Stimulated activated naive CD8-positive, alpha-beta T cell treated with anti-CD3 and anti-CD28 coated beads, Interleukin-15, Interleukin-2, amounts not matched to agents 100 ng/mL and 50 ng/mL, for 24 hours (primary cell): ENCODE results near the gene SLC35D1.
A peak's percentile ranks its signal among the peaks of the same experiment; 100 is the strongest.
"Not testable (repeated sequence)": the region's sequence is repeated elsewhere in the genome, so short reads cannot be mapped to it uniquely, and the experiment has no call there.

Experiments used
- H3K27ac Mint-ChIP-seq: one replicate; pipeline ENCODE4 v1.8.0; 2021; ENCODE audit warnings: mild to moderate bottlenecking, mixed read lengths
- H3K27me3 Mint-ChIP-seq: one replicate; pipeline ENCODE4 v1.8.0; 2021; ENCODE audit warnings: mixed read lengths
- H3K36me3 Mint-ChIP-seq: one replicate; pipeline ENCODE4 v1.8.0; 2021; ENCODE audit warnings: low read depth, mixed read lengths
- H3K4me1 Mint-ChIP-seq: one replicate; pipeline ENCODE4 v1.8.0; 2021; ENCODE audit warnings: low read depth, mixed read lengths
- H3K4me3 Mint-ChIP-seq: one replicate; pipeline ENCODE4 v1.8.0; 2021; ENCODE audit warnings: mild to moderate bottlenecking, mixed read lengths
- H3K9me3 Mint-ChIP-seq: one replicate; pipeline ENCODE4 v1.8.0; 2021; ENCODE audit warnings: mixed read lengths

Gene SLC35D1

DNA sequence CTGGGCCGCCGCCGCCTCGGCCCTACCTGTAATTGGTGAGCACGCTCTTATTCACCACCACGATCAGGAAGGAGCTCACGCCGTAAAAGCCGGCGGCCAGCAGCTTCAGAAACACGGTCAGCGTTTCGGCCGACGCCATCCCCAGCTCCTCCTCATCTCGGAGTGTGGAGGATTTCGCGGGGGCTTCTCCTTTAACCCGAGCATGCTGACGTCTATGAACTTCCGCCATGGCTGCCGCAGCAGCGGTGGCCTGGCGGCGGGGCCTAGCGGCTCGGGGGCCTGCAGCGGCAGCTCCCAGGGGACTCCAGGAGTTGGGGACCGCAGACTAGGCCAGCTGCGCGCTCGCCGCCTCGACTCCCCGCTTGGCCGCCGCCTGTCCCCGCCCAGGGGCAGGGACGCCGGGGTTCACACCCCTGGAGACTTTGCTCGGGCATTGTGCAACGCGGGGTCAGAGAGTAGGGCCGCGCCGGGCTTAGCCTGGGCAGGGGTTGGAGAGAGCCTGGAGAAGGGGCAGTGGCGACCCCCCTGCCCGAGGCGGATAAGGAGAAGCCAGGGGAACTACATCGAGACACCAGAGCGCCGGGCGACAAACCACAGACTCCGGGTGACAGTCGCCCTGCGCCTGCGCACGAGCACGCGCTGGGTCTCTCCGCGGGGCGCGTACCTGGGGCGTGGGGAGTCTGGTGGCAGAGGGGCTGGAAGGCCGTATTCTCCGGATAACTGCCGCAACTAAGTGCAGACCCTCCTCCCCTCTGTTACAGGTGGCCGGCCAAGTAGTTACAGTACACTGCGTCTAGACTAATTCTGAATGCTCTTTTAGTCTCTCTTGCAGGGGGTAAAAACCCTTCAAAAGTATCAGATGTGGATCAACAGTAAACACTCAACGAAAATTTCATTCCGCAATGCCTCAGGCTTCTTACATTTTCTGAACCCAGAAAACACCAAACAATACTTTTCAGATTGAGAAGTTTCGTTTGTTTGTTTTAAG lies at the start of gene SLC35D1:
SLC35D1 (minus strand) TSS at position 364 of the 988 bp plus-strand sequence; CDS start at position 229, 135 bp downstream.
- peak within 1 kb of the TSS; percentile 89 for H3K27ac Mint-ChIP-seq
- peaks cover 19% of the 10 kb centered on the region for H3K36me3 Mint-ChIP-seq
- H3K27me3 Mint-ChIP-seq: no peaks in the 10 kb centered on the region
- H3K9me3 Mint-ChIP-seq: no peaks in the 10 kb centered on the region
- H3K4me3 Mint-ChIP-seq: peak within 1 kb of the TSS; percentile 87
- peaks cover 32% of the 10 kb centered on the region for H3K4me1 Mint-ChIP-seq

GRCh38 chr1:67103548-67103947 lies 49.6 kb upstream of the SLC35D1 start:
- Mint-ChIP-seq H3K36me3 (no peaks in the 10 kb centered on the region), H3K4me3 (no peak overlapping the region), H3K9me3 (no peaks in the 10 kb centered on the region), H3K4me1 (no peaks in the 10 kb centered on the region), H3K27me3 (no peaks in the 10 kb centered on the region), H3K27ac (no peak overlapping the region)

DNA sequence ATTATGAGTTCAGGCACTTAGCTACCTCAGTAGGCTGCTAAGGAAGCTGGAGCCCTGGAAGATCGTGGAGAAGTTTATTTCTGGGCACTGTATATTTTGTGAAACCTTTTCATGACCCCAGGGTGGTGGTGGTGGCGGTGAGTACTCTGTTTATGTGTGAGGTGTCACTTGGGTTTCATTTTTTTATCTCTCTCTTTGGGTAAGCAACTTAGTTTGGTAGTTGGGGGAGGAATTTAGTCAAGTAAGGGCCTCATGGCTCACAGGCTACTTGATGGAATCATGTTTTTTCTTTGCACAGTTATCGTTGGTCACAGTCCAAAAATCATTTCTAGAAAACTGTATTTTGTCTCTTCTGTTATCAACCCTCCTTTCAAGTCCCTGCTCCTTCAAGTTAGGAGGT lies 46.9 kb upstream of the SLC35D1 start:
- H3K9me3 Mint-ChIP-seq: no peaks in the 10 kb centered on the region
- H3K27ac Mint-ChIP-seq: no peak overlapping the region
- no peaks in the 10 kb centered on the region for H3K36me3 Mint-ChIP-seq
- no peak overlapping the region for H3K4me3 Mint-ChIP-seq
- H3K4me1 Mint-ChIP-seq: no peaks in the 10 kb centered on the region
- H3K27me3 Mint-ChIP-seq: no peaks in the 10 kb centered on the region

DNA sequence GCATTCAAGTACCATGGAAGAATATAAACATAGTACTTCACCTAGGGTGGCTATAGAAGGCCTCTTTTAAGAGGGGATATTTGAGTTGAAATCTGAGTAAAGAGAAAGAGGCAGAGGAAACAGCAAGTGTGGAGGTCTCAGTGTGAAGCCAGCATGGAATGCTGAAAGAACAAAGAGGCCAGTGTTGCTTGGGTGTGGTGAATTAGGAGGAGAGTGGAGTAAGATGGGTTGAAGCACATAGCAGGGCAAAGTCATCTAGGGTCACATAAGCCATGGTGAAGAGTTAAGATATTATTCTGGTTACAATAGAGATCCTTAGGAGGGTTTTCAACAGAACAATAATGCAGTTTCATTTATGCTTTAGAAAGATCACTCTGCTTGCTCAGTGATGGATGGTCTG lies 43.4 kb upstream of the SLC35D1 start:
- Mint-ChIP-seq H3K27me3 (peaks cover 4% of the 10 kb centered on the region), H3K9me3 (no peaks in the 10 kb centered on the region), H3K36me3 (no peaks in the 10 kb centered on the region), H3K4me3 (no peak overlapping the region), H3K27ac (no peak overlapping the region), H3K4me1 (no peaks in the 10 kb centered on the region)

GRCh38 chr1:67094191-67094590 lies 40.2 kb upstream of the SLC35D1 start:
- no peak overlapping the region for H3K4me3 Mint-ChIP-seq
- H3K9me3 Mint-ChIP-seq: no peaks in the 10 kb centered on the region
- H3K36me3 Mint-ChIP-seq: no peaks in the 10 kb centered on the region
- peaks cover 4% of the 10 kb centered on the region for H3K27me3 Mint-ChIP-seq
- no peak overlapping the region for H3K27ac Mint-ChIP-seq
- H3K4me1 Mint-ChIP-seq: no peaks in the 10 kb centered on the region

GRCh38 chr1:67089685-67090208 lies 35.8 kb upstream of the SLC35D1 start:
- H3K4me1 Mint-ChIP-seq: no peaks in the 10 kb centered on the region
- no peaks in the 10 kb centered on the region for H3K36me3 Mint-ChIP-seq
- H3K9me3 Mint-ChIP-seq: no peaks in the 10 kb centered on the region
- no peak overlapping the region for H3K27ac Mint-ChIP-seq
- peaks cover 4% of the 10 kb centered on the region for H3K27me3 Mint-ChIP-seq
- no peak overlapping the region for H3K4me3 Mint-ChIP-seq

DNA sequence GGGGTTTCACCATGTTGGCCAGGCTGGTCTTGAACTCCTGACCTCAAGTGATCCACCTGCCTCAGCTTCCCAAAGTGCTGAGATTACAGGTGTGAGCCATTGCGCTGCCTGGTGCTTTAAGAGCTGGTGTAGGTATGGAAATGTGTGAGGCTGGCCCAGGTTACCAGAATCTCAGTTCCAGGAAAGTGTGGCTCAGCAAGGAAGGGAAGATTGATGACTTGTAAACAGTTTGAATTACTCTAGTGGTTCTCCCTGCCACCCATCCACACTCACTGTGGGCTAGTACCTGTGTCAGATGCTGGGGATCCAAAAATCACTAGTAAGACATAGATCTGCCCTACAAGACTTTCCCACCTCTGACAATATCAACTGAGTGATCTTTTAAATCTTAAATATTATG lies 34.5 kb upstream of the SLC35D1 start:
- no peak overlapping the region for H3K27ac Mint-ChIP-seq
- no peaks in the 10 kb centered on the region for H3K36me3 Mint-ChIP-seq
- H3K27me3 Mint-ChIP-seq: peaks cover 4% of the 10 kb centered on the region
- no peaks in the 10 kb centered on the region for H3K4me1 Mint-ChIP-seq
- no peak overlapping the region for H3K4me3 Mint-ChIP-seq
- no peaks in the 10 kb centered on the region for H3K9me3 Mint-ChIP-seq

- Mint-ChIP-seq H3K27me3 (no peaks in the 10 kb centered on the region), H3K4me1 (no peaks in the 10 kb centered on the region), H3K9me3 (no peaks in the 10 kb centered on the region), H3K4me3 (no peak overlapping the region), H3K27ac (no peak overlapping the region), H3K36me3 (no peaks in the 10 kb centered on the region)
Measured at GRCh38 chr1:67085326-67085725, 31.4 kb upstream of the SLC35D1 start.

- Mint-ChIP-seq H3K4me1 (no peaks in the 10 kb centered on the region), H3K27me3 (no peaks in the 10 kb centered on the region), H3K4me3 (no peak overlapping the region), H3K27ac (no peak overlapping the region), H3K36me3 (no peaks in the 10 kb centered on the region), H3K9me3 (no peaks in the 10 kb centered on the region)
Measured at GRCh38 chr1:67084765-67085318, 30.9 kb upstream of the SLC35D1 start.

- no peaks in the 10 kb centered on the region for H3K36me3 Mint-ChIP-seq
- H3K4me3 Mint-ChIP-seq: no peak overlapping the region
- no peaks in the 10 kb centered on the region for H3K27me3 Mint-ChIP-seq
- H3K27ac Mint-ChIP-seq: no peak overlapping the region
- no peaks in the 10 kb centered on the region for H3K4me1 Mint-ChIP-seq
- no peaks in the 10 kb centered on the region for H3K9me3 Mint-ChIP-seq
Measured at GRCh38 chr1:67078291-67078690, 24.3 kb upstream of the SLC35D1 start.

- Mint-ChIP-seq H3K27me3 (peaks cover 3% of the 10 kb centered on the region), H3K4me1 (no peaks in the 10 kb centered on the region), H3K4me3 (no peak overlapping the region), H3K27ac (no peak overlapping the region), H3K9me3 (peaks cover 3% of the 10 kb centered on the region), H3K36me3 (peaks cover 3% of the 10 kb centered on the region)
Measured at GRCh38 chr1:67077593-67077992, 23.6 kb upstream of the SLC35D1 start.

DNA sequence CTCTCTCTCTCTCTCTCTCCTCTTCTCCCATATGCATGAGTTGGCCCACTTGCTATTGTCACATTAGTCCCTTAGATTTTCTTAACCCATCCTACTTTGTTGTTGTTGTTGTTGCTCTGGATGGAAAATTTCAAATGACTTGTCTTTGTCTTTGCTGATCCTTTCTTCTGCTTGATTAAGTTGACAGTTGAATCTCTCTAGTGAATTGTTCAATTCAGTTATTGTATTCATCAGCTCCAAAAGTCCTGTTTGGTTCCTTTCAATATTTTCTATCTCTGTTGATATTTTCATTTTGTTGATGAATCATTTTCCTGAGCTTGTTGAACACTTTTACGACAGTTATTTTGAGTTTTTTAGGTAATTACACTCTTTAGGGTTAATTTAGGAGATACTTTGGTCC lies 18.8 kb upstream of the SLC35D1 start:
- Mint-ChIP-seq H3K4me3 (no peak overlapping the region), H3K36me3 (peaks cover 8% of the 10 kb centered on the region), H3K27me3 (peaks cover 4% of the 10 kb centered on the region), H3K4me1 (no peaks in the 10 kb centered on the region), H3K27ac (no peak overlapping the region), H3K9me3 (peaks cover 16% of the 10 kb centered on the region)

GRCh38 chr1:67067655-67068054 lies 13.7 kb upstream of the SLC35D1 start:
- H3K4me1 Mint-ChIP-seq, H3K4me3 Mint-ChIP-seq, H3K27me3 Mint-ChIP-seq, H3K36me3 Mint-ChIP-seq, H3K27ac Mint-ChIP-seq: not testable (repeated sequence)
- H3K9me3 Mint-ChIP-seq: peaks cover 24% of the 10 kb centered on the region

DNA sequence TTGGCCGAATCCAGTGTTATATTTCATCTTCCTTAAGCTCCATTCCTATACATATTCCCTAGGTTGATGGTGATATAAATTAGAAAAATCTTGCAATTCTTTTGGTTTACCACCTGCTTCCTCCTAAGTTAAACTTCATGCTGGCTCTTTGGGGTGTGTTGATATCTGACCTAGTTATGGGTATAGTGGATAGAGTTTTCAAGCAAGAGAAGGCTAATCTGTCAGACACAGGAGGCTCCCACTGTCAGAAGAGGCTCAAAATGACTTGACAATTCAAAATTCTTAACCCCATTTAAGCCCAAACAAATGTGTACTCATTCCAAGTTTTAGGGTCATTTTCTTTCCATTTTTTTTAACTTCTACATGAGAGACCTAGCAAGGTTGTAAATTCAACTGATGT lies 8.5 kb upstream of the SLC35D1 start:
- H3K36me3 Mint-ChIP-seq: no peaks in the 10 kb centered on the region

GRCh38 chr1:67061266-67061665 lies 7.3 kb upstream of the SLC35D1 start:
- no peaks in the 10 kb centered on the region for H3K9me3 Mint-ChIP-seq
- H3K27me3 Mint-ChIP-seq: no peaks in the 10 kb centered on the region
- H3K4me3 Mint-ChIP-seq: no peak overlapping the region
- no peak overlapping the region for H3K27ac Mint-ChIP-seq
- H3K36me3 Mint-ChIP-seq: no peaks in the 10 kb centered on the region
- H3K4me1 Mint-ChIP-seq: no peaks in the 10 kb centered on the region

More for the DNA sequence above, 8.5 kb upstream of the SLC35D1 start:
- H3K4me1 Mint-ChIP-seq: no peaks in the 10 kb centered on the region
- H3K9me3 Mint-ChIP-seq: peaks cover 8% of the 10 kb centered on the region
- H3K4me3 Mint-ChIP-seq: no peak overlapping the region
- H3K27ac Mint-ChIP-seq: no peak overlapping the region
- no peaks in the 10 kb centered on the region for H3K27me3 Mint-ChIP-seq
